Nephron (organoid): ENCODE results near the gene MRPS2.
A peak's percentile ranks its signal among the peaks of the same experiment; 100 is the strongest.

Source experiments
- H3K27ac Mint-ChIP-seq, 3 experiments: 2 replicates each; pipeline ENCODE4 v1.8.0; 2020; ENCODE audit warnings: mixed read lengths in 3 of 3, mild to moderate bottlenecking in 2 of 3, moderate library complexity in 1 of 3
- H3K27me3 Mint-ChIP-seq: 2 replicates; pipeline ENCODE4 v1.8.0; 2021; ENCODE audit warnings: low read depth, mild to moderate bottlenecking, moderate library complexity, mixed read lengths
- H3K36me3 Mint-ChIP-seq: 2 replicates; pipeline ENCODE4 v1.8.0; 2020; ENCODE audit warnings: low read depth, mixed read lengths
- H3K4me1 Mint-ChIP-seq: 2 replicates; pipeline ENCODE4 v1.8.0; 2020; ENCODE audit warnings: mixed read lengths
- H3K4me3 Mint-ChIP-seq, 3 experiments: 2 replicates each; pipeline ENCODE4 v1.8.0; 2020; ENCODE audit warnings: mild to moderate bottlenecking in 3 of 3, mixed read lengths in 3 of 3, moderate library complexity in 2 of 3
- H3K9me3 Mint-ChIP-seq: 2 replicates; pipeline ENCODE4 v1.8.0; 2020; ENCODE audit warnings: mixed read lengths
- CTCF ChIP-seq, 3 experiments: fragments of 200-600 bp; sonication (generic); IDR thresholded peaks; one replicate each; pipeline ENCODE4 v1.5.0; 2021; ENCODE audit warnings: antibody characterized with exemption in 3 of 3; ENCODE audit not compliant: unreplicated experiment in 3 of 3

MRPS2 gene

DNA sequence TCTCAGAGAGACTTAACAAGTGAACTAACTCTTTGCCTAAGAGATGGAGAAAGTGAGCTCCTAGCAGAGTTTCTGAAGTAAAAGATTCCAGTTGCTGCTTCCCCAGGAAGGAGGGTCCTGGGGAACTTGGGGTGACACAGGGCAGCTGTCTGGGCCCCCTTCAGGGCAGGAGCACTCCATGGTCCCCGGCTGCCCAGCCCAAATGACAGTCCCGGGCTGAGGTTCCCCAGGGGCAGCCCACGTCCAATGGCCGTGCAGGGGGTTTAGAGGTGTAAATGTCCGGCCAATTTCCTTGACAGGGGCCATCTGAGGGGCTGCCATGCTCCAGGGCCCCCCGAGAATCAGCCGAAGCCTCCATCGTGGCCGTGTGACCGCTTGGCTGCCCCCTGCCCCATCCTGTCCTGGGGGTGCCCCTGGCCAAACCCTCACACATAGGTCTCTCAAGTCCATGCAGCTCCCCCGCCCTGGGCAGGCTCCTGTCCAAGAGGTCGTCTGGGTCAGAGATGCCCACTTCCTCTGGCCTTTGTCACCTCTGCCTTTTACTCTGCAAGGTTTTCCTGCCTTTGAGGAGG is 26.4 kb upstream of the MRPS2 start:
- Mint-ChIP-seq H3K27me3 (peaks cover 5% of the 10 kb centered on the region), H3K9me3 (no peaks in the 10 kb centered on the region), H3K27ac (peak overlapping the region in 1 of 3 experiments; percentile 32), H3K36me3 (peaks cover 3% of the 10 kb centered on the region), H3K4me1 (peaks cover 14% of the 10 kb centered on the region), H3K4me3 (no peak overlapping the region)
- TF ChIP-seq CTCF (IDR thresholded peaks at IDR 0.05; ENCODE audit: unreplicated experiment in 3 of 3): no peak

- H3K27me3 Mint-ChIP-seq: peaks cover 5% of the 10 kb centered on the region
- no peak overlapping the region for H3K4me3 Mint-ChIP-seq
- H3K4me1 Mint-ChIP-seq: peaks cover 14% of the 10 kb centered on the region
- H3K36me3 Mint-ChIP-seq: peaks cover 3% of the 10 kb centered on the region
- H3K27ac Mint-ChIP-seq: no peak overlapping the region
- H3K9me3 Mint-ChIP-seq: no peaks in the 10 kb centered on the region
- TF ChIP-seq CTCF (IDR thresholded peaks at IDR 0.05; ENCODE audit: unreplicated experiment in 3 of 3): peak; percentile 51 to 70 (median 56)
Measured at GRCh38 chr9:135474915-135475314, 25.6 kb upstream of the MRPS2 start.

DNA sequence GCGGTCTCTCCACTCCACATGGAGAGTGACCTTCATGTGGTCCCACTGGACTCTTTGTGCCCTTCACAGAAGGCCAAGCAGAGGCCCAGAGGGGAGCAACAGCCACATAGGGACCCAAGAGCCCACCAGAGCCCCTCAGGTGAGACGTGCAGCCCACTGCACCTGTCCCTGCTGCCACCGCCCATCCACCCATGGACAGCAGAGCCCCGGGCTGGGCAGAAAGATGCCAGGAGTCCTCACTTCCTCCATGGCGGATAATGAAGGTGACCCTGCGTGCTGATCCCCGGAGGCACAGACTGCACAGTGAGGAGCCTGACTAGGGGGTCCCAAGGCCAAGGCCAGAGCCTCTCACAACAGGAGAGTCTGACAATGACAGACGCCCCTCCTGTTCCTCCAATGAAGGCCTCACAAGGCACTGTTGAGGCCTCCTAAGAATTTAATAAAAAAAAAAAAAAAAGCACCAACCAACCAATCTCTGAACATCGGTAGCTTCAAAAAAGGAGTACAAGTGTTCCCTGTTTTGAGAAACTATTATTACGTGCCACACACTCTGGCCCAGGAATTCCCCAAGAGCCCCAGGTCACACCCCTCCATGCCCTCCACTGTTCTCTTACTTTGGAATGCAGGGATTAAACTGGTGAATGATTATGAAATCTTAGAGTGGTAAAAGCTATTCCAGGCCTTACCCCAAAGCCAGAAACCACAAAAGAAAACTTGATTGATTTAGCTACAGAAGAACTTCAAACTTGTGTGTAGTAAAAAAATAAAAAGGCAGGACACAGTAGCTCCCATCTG is 23.7 kb upstream of the MRPS2 start:
- TF ChIP-seq CTCF (IDR thresholded peaks at IDR 0.05; ENCODE audit: unreplicated experiment in 3 of 3): no peak
- Mint-ChIP-seq H3K4me3 (peak overlapping the region; percentile 62 to 72 (median 63)), H3K27me3 (peaks cover 1% of the 10 kb centered on the region), H3K4me1 (peaks cover 11% of the 10 kb centered on the region), H3K27ac (peak overlapping the region in 2 of 3 experiments; percentile 70 to 92), H3K9me3 (no peaks in the 10 kb centered on the region), H3K36me3 (peaks cover 2% of the 10 kb centered on the region)

- no peaks in the 10 kb centered on the region for H3K9me3 Mint-ChIP-seq
- H3K4me1 Mint-ChIP-seq: peaks cover 5% of the 10 kb centered on the region
- TF ChIP-seq CTCF (IDR thresholded peaks at IDR 0.05; ENCODE audit: unreplicated experiment in 3 of 3): no peak
- no peaks in the 10 kb centered on the region for H3K27me3 Mint-ChIP-seq
- H3K4me3 Mint-ChIP-seq: peak overlapping the region; percentile 90 to 93 (median 90)
- H3K27ac Mint-ChIP-seq: peak overlapping the region; percentile 29 to 83 (median 66)
- H3K36me3 Mint-ChIP-seq: no peaks in the 10 kb centered on the region
Measured at GRCh38 chr9:135478191-135478590, 22.3 kb upstream of the MRPS2 start.

DNA sequence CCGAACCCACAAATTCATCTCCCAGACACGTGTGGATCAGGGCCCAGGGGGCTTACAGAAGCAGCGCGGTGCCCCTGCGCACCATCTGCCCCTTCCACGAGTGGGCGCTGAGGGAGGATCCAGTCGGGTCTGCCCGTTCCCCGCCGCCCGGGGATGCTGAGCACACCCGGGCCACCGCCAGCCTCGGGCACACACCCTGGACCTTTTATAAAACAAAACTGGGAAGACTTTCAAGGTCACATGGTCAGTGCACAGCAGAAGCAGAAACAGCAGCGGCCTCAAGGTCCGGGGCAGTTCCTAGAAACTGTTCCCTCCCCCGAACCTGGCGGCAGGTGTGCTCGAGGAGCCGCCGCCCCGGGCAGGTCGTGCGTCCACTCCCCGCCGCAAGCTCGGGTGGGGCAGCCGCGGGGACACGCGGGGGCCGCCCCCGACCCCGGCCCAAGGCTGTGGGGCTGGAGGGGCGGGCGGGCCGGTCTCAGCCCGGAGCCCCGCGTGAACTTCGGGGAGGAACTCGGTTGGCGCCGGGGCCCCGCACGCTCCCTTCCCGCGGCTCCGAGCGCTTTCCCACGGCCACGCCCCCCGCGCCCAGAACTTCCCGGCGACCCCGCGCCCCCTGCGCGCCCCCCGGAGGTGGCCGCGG is 21.5 kb upstream of the MRPS2 start:
- Mint-ChIP-seq H3K27ac (peak overlapping the region; percentile 52 to 83 (median 66)), H3K36me3 (peaks cover 3% of the 10 kb centered on the region), H3K27me3 (no peaks in the 10 kb centered on the region), H3K9me3 (no peaks in the 10 kb centered on the region), H3K4me3 (peak overlapping the region; percentile 90 to 93 (median 90)), H3K4me1 (peaks cover 5% of the 10 kb centered on the region)
- peak in 2 of 3 experiments; percentile 12 to 17 for TF ChIP-seq CTCF (IDR thresholded peaks at IDR 0.05; ENCODE audit: unreplicated experiment in 3 of 3)
